HG03342 (cell line): Measurements from ENCODE around the gene CDCA5.
"Not testable (repeated sequence)": the region's sequence is repeated elsewhere in the genome, so short reads cannot be mapped to it uniquely, and the experiment has no call there.

Experiments used
- ATAC-seq: cut with Tn5 transposase; IDR thresholded peaks from one replicate; pipeline ENCODE4 v1.9.1; 2021; ENCODE audit warnings: mild to moderate bottlenecking, moderate library complexity; ENCODE audit not compliant: unreplicated experiment

The CDCA5 gene

GRCh38 chr11:65119670-65119995, 35.8 kb upstream of the CDCA5 start:
- ATAC-seq: no peak

DNA sequence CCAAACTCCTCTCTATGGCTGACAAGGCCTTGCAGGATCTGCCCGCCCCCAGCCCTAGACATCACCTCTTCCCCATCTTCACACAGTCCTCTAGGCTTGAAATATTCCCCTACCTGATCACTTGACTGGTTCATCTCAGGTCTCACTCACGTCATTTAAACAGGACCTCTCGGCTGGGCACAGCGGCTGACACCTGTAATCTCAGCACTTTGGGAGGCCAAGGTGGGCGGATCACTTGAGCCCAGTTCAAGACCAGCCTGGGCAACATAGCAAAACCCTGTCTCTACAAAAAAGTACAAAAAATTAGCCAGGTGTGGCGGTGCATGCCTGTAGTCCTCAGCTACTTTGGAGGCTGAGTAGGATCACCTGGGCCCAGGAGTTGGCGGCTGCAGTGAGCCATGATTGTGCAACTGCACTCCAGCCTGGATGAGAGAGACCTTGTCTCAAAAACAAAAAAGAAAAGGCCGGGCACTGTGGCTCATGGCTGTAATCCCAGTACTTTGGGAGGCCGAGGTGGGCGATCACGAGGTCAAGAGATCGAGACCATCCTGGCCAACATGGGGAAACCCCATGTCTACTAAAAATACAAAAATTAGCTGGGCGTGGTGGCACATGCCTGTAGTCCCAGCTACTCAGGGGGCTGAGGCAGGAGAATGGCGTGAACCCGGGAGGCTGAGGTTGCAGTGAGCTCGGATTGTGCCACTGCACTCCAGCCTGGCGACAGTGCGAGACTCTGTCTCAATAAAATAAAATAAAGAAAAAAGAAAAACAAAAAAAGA, 35.2 kb upstream of the CDCA5 start:
- ATAC-seq: not testable (repeated sequence)

GRCh38 chr11:65118097-65118837, 34.4 kb upstream of the CDCA5 start:
- ATAC-seq: no peak

GRCh38 chr11:65117206-65118096, 33.6 kb upstream of the CDCA5 start, which contains the start of gene ZNHIT2:
ZNHIT2 (minus strand) TSS chr11:65117701; CDS start chr11:65117653, 48 bp downstream.
- ATAC-seq: peak; percentile 54

DNA sequence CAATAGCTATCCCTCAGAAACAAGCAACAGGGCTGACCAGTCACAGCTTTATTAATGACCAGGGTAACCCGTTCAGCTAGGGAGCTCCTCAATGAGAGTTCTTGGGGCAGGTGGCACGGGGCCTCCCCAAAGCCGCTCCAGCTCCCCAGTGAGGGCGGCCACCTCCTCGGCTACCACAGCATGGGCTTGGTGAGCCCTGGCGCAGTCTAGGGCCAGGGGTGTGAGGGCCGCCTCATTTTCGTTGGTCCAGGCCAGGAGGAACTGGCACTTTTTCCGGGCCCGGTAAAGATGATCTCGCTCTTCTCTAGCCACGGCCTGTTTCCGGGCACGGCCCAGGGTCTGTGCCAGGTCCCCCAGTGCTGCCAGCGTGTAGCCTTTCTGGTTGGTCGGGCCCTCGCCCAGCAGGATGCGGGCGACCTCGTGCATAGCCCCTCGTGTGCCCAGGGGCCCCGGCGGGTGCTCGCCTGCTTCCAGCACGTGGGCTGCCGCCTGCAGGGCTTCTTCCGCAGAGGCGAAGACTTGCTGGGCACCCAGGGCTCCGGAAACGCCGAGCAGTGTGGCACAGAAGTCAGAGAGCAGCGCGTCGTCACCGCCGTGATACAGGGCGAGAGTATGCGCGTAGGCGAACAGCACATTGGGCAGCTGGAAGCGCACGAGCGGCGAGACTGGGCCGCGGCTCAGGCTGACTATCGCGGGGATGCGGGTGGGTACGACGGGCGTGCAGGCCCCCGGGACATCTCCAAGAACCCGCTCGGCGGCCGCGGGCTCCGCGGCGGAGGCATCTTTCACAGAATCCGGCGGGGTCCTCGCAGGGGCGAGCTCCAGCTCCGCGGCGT, 32.7 kb upstream of the CDCA5 start:
- ATAC-seq: no peak

DNA sequence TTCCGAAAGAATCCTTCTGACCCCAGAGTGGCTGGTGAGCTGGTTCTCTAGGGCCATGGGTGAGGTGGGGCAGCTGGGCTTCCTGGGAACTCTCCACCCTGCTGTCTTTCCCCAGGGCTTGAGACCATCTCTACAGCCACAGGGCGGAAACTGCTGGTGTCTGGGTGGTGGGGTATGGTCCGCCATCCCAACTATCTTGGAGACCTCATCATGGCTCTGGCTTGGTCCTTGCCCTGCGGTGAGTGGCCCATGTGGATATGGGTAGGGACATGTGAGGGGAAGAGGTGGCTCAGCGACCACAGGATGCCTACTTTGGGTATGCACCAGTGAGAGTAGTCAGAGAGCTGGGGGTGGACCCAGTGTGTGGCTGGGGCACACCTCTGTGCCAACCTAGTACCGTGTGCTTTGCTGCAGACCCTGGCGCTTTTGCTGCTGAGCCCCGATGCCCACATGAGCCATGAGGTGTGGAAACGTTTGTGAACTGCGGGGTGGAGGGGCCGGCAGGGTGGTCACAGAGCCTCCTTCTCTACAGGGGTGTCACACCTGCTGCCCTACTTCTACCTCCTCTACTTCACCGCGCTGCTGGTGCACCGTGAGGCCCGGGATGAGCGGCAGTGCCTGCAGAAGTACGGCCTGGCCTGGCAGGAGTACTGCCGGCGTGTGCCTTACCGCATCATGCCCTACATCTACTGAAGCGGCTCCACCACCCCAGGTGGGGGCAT, 31.7 kb upstream of the CDCA5 start:
- no peak for ATAC-seq

GRCh38 chr11:65114538-65115171, 30.8 kb upstream of the CDCA5 start:
- no peak for ATAC-seq

- ATAC-seq: no peak
Measured at GRCh38 chr11:65113839-65114238, 30.0 kb upstream of the CDCA5 start.

DNA sequence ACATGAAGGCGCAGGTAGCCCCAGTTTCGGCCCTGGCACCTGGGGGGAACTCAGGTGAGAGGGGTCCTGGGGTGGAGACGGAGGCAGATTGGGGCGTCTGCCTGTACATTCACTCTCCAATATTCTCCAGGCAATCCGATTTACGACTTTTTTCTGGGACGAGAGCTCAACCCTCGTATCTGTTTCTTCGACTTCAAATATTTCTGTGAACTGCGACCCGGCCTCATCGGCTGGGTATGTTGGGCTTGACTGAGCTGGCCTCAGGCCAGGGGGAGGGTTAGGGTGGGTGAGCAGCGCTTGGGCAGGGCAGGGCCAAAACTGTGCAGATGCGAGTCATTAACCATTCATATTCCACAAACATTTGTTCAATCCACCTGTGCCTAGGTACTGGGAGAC, 29.5 kb upstream of the CDCA5 start:
- ATAC-seq: no peak

DNA sequence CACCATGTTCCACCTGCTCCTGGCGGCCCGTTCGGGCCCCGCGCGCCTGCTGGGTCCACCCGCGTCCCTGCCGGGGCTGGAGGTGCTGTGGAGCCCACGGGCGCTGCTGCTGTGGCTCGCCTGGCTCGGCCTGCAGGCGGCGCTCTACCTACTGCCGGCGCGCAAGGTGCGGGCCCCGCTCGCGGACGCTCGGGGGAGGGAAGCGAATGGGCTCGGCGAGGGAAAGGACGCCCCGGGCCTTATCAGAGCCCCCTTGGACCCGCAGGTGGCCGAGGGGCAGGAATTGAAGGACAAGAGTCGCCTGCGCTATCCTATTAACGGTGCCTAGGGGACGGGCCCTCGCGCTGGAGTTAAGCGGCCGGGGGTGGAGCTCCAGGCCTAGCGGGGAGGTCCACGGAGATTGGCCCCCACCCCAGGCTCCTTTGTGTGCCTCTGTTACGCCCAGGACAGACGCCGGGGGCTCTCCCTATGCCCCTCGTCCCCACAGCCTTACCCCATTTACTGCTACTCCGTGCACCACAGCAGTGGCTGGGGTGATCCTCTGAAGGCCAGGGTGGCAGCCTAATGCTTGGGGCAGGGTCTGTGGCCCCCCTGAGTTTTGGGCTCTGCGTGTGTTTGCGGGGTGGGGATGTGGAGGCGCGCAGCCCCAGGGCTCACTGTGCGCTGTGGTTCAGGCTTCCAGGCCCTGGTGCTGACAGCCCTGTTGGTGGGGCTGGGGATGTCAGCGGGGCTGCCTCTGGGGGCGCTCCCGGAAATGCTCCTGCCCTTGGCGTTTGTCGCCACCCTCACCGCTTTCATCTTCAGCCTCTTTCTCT, 28.9 kb upstream of the CDCA5 start:
- ATAC-seq: no peak

- peak; percentile 58 for ATAC-seq
Measured at GRCh38 chr11:65111744-65112545, 28.1 kb upstream of the CDCA5 start, which contains the start of gene TM7SF2. TM7SF2 (plus strand) TSS chr11:65111872; CDS start chr11:65112016, 144 bp downstream.

DNA sequence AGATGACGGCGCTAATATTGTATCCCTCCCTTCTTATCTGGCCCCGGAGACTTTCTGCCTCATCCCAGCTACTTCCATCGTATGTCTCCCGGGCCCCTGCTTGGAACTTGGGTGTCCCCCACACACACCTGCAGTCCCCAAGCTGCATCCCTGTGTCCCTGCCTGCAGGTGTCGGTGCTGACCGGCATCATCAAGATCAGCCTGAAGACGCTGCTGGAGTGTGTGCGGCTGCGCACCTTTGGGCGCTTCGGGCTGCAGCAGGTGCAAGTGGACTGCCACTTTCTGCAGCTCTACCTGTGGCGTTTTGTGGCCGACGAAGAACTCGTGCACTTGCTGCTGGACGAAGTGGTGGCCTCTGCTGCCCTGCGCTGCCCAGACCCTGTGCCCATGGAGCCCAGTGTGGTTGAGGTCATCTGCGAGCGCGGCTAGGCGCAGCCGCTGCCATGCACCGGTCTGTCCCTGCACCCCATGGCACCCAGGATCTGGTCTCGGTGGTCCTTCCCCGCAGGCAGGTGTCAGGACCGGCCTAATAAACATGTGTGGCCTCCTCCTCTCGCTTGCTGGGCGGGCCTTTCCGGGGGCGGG, 27.4 kb upstream of the CDCA5 start:
- no peak for ATAC-seq

DNA sequence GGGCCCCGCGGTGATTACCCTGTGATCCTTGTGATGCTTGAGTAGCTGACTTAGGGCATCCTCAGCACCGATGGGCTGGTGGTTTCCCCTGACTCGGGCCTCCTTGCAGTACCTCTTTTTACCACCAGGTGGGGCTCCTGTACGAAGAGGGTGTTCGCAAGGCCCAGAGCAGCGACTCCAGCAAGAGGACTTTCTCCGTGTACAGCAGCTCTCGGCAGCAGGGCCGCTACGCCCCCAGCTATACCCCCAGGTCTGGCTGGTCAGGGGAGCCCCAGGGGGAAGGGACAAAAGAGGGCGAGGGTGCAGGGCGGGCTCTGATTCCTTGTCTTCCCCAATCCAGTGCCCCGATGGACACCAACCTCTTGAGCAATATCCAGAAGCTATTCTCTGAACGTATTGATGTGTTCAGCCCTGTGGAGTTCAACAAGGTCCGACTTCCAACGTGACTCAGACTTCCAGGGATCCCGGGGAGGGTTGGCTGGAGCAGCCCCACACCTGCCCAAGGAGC, 26.6 kb upstream of the CDCA5 start:
- ATAC-seq: peak; percentile 32

DNA sequence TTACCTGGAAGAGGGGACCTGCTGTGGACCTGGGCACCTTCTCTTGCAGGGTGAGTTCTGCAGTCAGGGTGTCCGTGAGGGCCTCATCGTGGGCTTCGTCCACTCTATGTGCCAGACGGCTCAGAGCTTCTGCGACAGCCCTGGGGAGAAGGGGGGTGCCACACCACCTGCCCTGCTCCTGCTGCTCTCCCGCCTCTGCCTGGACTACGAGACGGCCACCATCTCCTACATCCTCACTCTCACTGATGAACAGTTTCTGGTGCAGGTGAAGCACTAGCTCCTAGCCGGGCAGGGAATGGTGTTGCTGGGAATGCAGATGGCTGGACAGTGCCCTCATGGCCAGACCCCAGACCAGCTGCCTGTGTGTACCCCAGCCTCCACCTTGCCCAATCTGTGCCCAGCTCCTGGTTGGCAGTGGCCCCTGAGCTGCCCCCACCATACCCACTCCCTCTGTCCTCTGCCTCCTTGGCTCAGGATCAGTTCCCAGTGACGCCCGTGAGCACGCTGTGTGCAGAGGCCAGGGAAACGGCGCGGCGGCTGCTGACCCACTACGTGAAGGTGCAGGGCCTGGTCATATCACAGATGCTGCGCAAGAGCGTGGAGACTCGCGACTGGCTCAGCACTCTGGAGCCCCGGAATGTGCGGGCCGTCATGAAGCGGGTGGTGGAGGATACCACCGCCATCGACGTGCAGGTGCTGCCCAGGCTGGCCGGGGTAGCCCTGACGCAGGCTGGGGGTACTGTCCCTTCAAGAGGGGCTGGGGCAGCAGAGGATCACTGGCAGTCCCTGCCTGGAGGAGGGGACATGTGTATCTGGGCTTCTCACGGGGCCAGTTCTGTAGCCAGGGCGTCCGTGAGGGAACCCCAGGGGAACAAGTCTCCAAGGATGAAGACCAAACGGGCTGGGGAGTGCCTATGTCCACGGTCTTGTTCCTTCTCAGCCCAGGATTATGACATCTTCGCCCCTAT, 25.7 kb upstream of the CDCA5 start:
- no peak for ATAC-seq

DNA sequence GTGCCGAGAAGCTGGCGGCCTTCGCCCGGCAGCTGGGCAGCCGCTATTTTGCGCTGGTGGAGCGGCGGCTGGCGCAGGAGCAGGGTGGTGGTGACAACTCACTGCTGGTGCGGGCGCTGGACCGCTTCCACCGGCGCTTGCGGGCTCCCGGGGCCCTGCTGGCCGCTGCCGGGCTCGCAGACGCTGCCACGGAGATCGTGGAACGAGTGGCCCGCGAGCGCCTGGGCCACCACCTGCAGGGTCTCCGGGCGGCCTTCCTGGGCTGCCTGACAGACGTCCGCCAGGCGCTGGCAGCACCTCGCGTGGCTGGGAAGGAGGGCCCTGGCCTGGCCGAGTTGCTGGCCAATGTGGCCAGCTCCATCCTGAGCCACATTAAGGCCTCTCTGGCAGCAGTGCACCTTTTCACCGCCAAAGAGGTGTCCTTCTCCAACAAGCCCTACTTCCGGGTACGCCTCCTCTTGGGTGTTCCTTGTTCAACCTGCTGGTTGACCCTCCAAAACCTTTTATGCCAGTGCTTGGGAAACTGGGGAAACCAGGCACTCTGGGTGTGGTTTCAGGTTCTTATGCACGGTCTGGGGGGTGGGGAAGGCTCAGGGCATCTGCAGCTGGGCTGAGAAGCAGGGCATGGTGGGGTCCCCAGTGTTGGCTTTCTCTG, 24.8 kb upstream of the CDCA5 start:
- ATAC-seq: no peak
